H54 (cell line): ENCODE results near the gene TMEM69.
"Not testable (repeated sequence)": the region's sequence is repeated elsewhere in the genome, so short reads cannot be mapped to it uniquely, and the experiment has no call there.

ENCODE experiments used
- DNase-seq: peaks from one replicate; pipeline ENCODE4 v3.0.0; 2011; ENCODE audit warnings: low spot score, mixed read lengths; ENCODE audit not compliant: insufficient read length
- FAIRE-seq: peaks from 3 replicates; lab custom pipeline; 2011; peaks lifted over from hg19 to GRCh38; lab: Jason Lieb, UNC
- POLR2A ChIP-seq: IDR thresholded peaks from 2 replicates; pipeline ENCODE4 v1.6.1; 2011; ENCODE audit warnings: low read depth, mild to moderate bottlenecking, low read length

TMEM69 gene

DNA sequence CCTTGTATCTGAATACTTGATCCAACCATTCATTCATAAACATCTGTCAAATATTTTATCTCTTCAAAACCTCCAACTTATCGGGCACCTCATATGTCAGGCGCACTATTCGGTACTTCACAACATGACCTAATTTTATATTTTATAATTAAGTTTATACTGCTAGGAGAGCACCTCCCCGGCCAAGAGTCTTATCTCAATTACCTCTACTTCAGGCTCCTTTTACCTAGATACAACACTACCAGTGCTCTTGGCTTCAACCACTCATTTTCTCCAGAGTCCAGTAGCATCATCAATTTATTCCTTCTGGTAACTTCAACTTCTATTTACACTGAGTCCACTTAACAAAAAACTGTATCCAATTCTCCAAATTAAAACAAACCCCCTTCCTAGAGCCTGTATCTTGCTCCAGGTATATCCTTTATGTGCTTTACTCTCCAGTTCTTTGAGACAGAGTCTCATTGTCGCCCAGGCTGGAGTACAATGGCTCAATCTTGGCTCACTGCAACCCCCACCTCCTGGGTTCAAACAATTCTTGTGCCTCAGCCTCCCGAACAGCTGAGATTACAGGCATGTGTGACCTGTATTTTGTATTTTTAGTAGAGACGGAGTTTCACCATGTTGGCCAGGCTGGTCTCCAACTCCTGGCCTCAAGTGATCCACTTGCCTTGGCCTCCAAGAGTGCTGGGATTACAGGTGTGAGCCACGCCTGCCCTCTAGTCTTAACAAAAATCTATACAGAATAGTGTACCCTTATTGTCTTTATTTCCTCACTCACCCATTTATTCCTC is 20.5 kb upstream of the TMEM69 start:
- no peak for FAIRE-seq
- no peak for DNase-seq
- no peak for TF ChIP-seq POLR2A

DNA sequence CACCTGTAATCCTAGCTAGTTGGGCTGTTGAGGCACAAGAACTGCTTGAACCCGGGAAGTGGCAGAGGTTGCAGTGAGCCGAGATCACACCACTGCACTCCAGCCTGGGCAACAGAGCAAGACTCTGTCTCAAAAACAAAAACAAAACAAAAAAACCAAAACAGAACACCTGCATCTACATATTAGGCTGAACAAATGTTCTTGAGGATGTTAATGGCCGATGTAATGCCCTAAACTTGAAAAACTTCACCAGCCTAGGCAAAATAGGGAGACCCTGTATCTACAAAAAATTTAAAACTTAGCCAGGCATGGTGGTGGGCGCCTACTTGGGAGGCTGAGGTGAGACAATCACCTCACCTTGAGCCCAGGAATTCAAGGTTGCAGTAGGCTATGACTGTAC is 19.5 kb upstream of the TMEM69 start:
- no peak for TF ChIP-seq POLR2A
- DNase-seq (no peak), FAIRE-seq (no peak)

DNA sequence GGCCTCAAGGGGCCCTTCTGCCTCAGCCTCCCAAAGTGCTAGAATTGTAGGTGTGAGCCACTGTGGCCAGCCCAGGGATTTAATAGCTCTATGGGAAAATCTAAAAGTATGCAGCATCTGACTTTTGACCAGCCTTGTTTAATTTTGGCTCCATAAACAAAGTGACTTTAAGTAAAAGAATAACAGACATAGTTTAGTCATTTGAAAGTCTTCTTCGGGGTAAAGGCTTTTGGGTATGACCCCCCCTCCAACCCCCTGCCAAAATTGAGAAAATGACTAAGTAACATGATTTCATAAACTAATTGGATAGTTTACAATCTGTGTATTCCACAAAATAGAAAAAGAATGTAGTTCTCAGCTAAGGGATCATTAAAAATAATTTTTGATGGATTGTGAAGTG is 18.6 kb upstream of the TMEM69 start:
- no peak for TF ChIP-seq POLR2A
- FAIRE-seq (no peak), DNase-seq (no peak)

DNA sequence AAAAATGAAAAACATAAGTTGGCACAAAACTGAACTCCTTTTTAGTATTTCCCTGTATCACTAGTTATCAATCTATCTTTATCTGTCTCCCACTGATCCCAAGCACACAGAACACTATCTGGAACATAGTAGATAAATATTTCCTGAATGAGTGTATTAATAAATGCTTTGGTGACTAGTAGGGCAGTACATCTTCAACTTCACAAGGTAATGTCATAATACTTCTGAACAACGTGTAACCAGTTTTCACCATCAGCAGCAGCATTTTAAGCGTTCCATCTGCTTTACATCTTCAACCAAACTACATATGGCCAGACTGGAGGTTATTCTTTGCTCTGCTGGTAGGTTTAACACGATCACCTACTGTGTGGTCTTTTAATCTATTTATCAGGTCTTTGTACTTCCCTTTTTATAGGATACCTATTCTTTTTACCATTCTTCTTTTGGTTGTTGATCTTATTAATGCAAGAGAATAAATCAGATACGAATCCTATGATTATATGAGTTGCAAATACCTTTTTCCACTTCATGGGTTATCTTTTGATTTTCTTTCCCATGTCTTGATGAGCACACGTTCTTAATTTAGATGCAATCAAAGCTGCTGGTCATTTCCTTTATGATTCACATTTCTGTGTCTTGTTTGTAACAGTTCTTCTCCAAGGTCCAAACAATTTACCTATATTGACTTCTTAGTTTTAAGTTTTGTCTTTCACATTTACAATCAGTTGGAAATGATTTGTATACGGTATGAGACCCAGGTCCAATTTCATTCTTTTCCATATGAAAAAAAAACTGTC is 17.9 kb upstream of the TMEM69 start:
- no peak for TF ChIP-seq POLR2A
- no peak for DNase-seq
- no peak for FAIRE-seq

DNA sequence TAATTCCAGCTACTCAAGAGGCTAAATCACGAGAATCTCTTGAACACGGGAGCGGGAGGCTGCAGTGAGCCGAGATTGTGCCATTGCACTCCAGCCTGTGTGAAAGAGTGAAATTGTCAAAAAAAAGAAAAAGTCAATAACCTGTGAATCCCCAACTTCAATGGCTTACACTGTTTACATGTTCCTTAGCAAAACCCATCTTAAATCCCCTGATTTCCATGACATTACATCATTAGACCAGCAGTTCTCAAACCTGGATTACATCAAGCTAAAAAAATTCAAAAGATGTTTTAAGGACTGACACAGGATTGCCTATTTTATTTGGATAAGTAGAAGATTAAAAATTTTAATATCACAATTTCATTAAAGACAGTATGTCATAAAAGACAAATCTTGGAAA is 14.0 kb upstream of the TMEM69 start:
- no peak for TF ChIP-seq POLR2A
- FAIRE-seq (no peak), DNase-seq (no peak)

- TF ChIP-seq POLR2A = no peak
- DNase-seq (no peak), FAIRE-seq (peak; percentile 20)
Observed at GRCh38 chr1:45674478-45674877, 13.5 kb upstream of the TMEM69 start.

DNA sequence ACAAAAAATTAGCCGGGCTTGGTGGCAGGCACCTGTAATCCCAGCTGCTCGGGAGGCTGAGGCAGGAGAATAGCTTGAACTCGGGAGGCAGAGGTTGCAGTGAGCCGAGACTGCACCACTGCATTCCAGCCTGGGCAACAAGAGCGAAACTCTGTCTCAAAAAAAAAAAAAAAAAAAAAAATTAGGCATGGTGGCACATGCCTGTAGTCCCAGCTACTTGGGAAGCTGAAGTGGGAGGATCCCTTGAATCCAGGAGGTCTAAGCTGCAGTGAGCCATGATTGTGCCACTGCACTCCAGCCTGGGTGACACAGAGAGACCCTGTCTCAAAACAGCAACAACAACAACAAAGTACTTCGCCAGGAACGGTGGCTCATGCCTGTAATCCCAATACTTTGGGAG is 11.4 kb upstream of the TMEM69 start:
- not testable (repeated sequence) for FAIRE-seq, DNase-seq

DNA sequence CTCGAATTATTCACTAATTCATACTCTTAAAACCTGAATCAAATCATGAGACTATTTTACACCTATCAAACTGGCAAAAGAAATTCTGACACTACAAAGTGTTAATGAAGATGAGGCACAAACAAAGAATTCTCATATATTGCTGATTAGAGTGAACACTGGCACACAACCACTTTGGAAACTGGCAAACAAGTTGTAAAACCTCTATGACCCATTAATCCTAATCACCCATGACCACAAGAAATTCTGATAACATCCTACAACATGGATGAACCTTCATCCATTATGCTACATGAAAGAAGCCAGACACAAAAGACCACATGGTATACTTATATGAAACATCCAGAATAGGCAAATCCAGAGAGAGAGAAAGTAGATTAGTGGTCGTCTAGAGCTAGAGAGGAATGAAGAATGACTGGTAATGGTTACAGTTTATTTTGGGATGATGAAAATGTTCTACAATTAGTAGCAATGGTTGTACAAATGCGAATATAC is 10.2 kb upstream of the TMEM69 start:
- FAIRE-seq (peak; percentile 11), DNase-seq (no peak)
- TF ChIP-seq POLR2A = no peak

DNA sequence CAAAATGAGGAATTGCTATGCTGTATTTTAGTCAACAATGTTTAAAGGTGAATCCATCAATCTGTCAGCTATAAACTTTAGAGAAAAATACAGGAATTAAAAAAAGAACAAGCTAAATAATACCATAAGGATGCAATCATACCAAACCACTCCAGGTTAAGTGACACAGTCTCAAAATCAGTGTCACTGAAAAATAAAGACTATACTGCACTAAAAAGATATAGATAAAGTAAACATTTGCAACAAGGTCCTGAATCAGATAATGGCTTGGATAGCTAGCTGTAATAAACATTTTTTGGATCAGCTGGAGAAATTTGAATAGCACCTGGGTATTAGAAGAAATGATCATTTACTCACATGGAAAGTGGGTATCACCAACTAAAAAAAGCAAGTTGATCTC is 9.5 kb upstream of the TMEM69 start:
- TF ChIP-seq POLR2A = no peak
- DNase-seq (no peak), FAIRE-seq (no peak)

GRCh38 chr1:45679123-45679522 is 8.9 kb upstream of the TMEM69 start:
- TF ChIP-seq POLR2A = no peak
- no peak for FAIRE-seq
- no peak for DNase-seq

DNA sequence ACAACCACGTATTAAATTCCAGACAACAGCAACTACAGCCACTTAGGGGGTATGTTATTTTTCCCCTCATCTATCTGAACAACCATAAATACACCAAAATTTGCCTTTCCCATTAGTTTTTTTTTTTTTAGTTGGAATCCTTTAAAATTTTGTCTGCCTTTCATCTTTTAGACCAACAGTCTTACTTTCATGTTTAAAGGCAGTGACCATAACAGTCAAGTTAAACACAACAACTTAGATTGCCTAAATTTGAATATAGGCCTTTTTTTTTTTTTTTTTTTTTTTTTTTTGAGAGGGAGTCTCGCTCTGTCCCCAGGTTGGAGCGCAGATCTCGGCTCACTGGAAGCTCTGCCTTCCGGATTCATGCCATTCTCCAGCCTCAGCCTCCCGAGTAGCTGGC is 5.0 kb upstream of the TMEM69 start:
- FAIRE-seq = no peak
- DNase-seq = no peak
- TF ChIP-seq POLR2A = no peak

GRCh38 chr1:45684402-45684801 is 3.6 kb upstream of the TMEM69 start:
- no peak for FAIRE-seq
- TF ChIP-seq POLR2A = no peak
- no peak for DNase-seq

DNA sequence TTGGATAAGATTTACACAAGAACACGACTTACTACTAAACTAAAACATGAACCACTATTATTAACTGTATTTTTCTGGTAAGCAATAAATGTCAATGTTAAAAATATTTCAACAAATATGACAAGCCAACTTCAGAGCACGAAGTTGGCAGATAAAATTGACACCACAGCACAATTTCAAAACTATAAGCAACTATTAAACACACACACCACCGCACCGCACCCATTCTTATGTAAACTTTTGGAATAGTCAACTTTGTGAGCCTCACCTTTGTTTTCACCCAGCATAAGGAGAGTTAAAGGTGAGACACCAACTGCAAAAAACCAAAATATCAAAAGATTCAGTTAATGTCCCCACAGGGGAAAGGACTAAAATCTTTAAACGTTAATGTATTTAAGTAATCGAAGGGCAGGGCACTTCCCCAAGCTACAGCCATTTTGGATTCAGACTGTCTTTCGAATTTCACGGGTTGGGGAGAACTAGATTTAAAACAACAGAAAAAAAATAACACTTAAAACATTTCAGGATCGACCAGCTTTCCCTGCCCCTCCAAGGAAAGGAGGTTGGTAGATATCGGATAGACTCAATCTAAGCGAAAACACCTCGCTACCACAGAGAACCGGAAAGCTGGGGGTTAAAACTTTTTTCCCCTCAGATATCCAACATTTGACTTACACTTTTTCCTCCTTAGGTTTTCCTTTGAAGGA is 2.5 kb upstream of the TMEM69 start:
- FAIRE-seq (no peak), DNase-seq (no peak)
- no peak for TF ChIP-seq POLR2A

- FAIRE-seq = no peak
- TF ChIP-seq POLR2A = no peak
Observed at GRCh38 chr1:45686015-45686287, 2.0 kb upstream of the TMEM69 start.

More at GRCh38 chr1:45686015-45686287, 2.0 kb upstream of the TMEM69 start:
- no peak for DNase-seq
